Naive B cell (primary cell): ENCODE measurements around the gene MARCKSL1. TPM values are rescaled to one million over a fixed set of nuclear protein-coding genes. Genes with fewer than 3 reads are reported as not detected.
A peak's percentile ranks its signal among the peaks of the same experiment; 100 is the strongest.

Experiments used
- ATAC-seq, 2 donors: fragments of 150-1000 bp; cut with Tn5 transposase; 2 replicates each; pipeline ENCODE4 v1.10.0; 2021; ENCODE audit warnings: low read depth in 2 of 2, mild to moderate bottlenecking in 2 of 2, moderate library complexity in 2 of 2
- DNase-seq: peaks from one replicate; pipeline ENCODE4 v3.0.0; 2022
- H3K27ac Mint-ChIP-seq, 6 donors: one replicate each; pipeline ENCODE4 v1.8.0; 2020 to 2022; ENCODE audit warnings: mild to moderate bottlenecking in 6 of 6, mixed read lengths in 6 of 6, moderate library complexity in 5 of 6, inconsistent platforms in 2 of 6
- H3K27me3 Mint-ChIP-seq, 3 donors: one replicate each; pipeline ENCODE4 v1.8.0; 2021 to 2022; ENCODE audit warnings: mixed read lengths in 3 of 3, mild to moderate bottlenecking in 1 of 3
- H3K36me3 Mint-ChIP-seq, 2 donors: one replicate each; pipeline ENCODE4 v1.8.0; 2020 to 2022; ENCODE audit warnings: mixed read lengths in 2 of 2, inconsistent platforms in 1 of 2, mild to moderate bottlenecking in 1 of 2
- H3K4me1 Mint-ChIP-seq, 3 donors: one replicate each; pipeline ENCODE4 v1.8.0; 2020 to 2022; ENCODE audit warnings: mixed read lengths in 3 of 3, inconsistent platforms in 1 of 3, mild to moderate bottlenecking in 1 of 3, moderate library complexity in 1 of 3
- H3K4me3 Mint-ChIP-seq, 8 donors: one replicate each; pipeline ENCODE4 v1.8.0; 2020 to 2022; ENCODE audit warnings: mild to moderate bottlenecking in 8 of 8, mixed read lengths in 8 of 8, moderate library complexity in 8 of 8, inconsistent platforms in 2 of 8
- H3K9me3 Mint-ChIP-seq, 7 donors: one replicate each; pipeline ENCODE4 v1.8.0; 2020 to 2022; ENCODE audit warnings: mixed read lengths in 7 of 7, mild to moderate bottlenecking in 5 of 7, inconsistent platforms in 2 of 7, moderate library complexity in 1 of 7
- polyA plus RNA-seq, 6 donors: library from polyadenylated mRNA; unstranded; fragments of 300-500 nt; fragmentation: Illumina TruSeq; gene quantifications; one replicate each; pipeline ENCODE4 v1.2.3, GENCODE V29; 2021; ENCODE audit warnings: low read depth in 6 of 6

Gene MARCKSL1
- polyA plus RNA-seq, 6 donors from 2014 or later: 171 to 297 (median 207) TPM

GRCh38 chr1:32349211-32349708, 13.2 kb upstream of the MARCKSL1 start:
- peak overlapping the region in 5 of 8 donors; percentile 30 to 81 (median 41) for H3K4me3 Mint-ChIP-seq
- peaks cover 19 to 71% (median 53%) of the 10 kb centered on the region in 3 donors for H3K4me1 Mint-ChIP-seq
- no peak for DNase-seq

GRCh38 chr1:32346532-32347157, 10.6 kb upstream of the MARCKSL1 start:
- DNase-seq (no peak), ATAC-seq (no peak)
- Mint-ChIP-seq H3K9me3 (no peaks in the 10 kb centered on the region), H3K36me3 (no peaks in the 10 kb centered on the region), H3K27me3 (peaks cover 0 to 4% (median 0%) of the 10 kb centered on the region in 3 donors), H3K4me1 (peaks cover 17 to 53% (median 44%) of the 10 kb centered on the region in 3 donors), H3K4me3 (peak overlapping the region in 2 of 8 donors; percentile 15 to 45), H3K27ac (peak overlapping the region in 1 of 6 donors; percentile 41)

More at GRCh38 chr1:32349211-32349708, 13.2 kb upstream of the MARCKSL1 start:
- H3K27me3 Mint-ChIP-seq: peaks cover 0 to 4% (median 0%) of the 10 kb centered on the region in 3 donors
- H3K27ac Mint-ChIP-seq: peak overlapping the region in 4 of 6 donors; percentile 29 to 82 (median 47)
- no peaks in the 10 kb centered on the region for H3K36me3 Mint-ChIP-seq
- no peak for ATAC-seq
- H3K9me3 Mint-ChIP-seq: no peaks in the 10 kb centered on the region

- ATAC-seq (no peak), DNase-seq (no peak)
- Mint-ChIP-seq H3K27me3 (peaks cover 0 to 4% (median 0%) of the 10 kb centered on the region in 3 donors), H3K27ac (peak overlapping the region in 2 of 6 donors; percentile 57 to 76), H3K36me3 (no peaks in the 10 kb centered on the region), H3K9me3 (no peaks in the 10 kb centered on the region), H3K4me1 (peaks cover 17 to 46% (median 36%) of the 10 kb centered on the region in 3 donors), H3K4me3 (no peak overlapping the region)
Measured at GRCh38 chr1:32345289-32345827, 9.3 kb upstream of the MARCKSL1 start.

GRCh38 chr1:32342704-32343103, 6.7 kb upstream of the MARCKSL1 start:
- H3K4me1 Mint-ChIP-seq: peaks cover 34 to 51% (median 45%) of the 10 kb centered on the region in 3 donors
- H3K4me3 Mint-ChIP-seq: no peak overlapping the region
- no peaks in the 10 kb centered on the region for H3K36me3 Mint-ChIP-seq
- DNase-seq: no peak
- no peak for ATAC-seq
- no peaks in the 10 kb centered on the region for H3K9me3 Mint-ChIP-seq
- H3K27me3 Mint-ChIP-seq: peaks cover 0 to 4% (median 0%) of the 10 kb centered on the region in 3 donors
- H3K27ac Mint-ChIP-seq: no peak overlapping the region

- no peak for DNase-seq
- no peak overlapping the region for H3K27ac Mint-ChIP-seq
- peaks cover 40 to 55% (median 52%) of the 10 kb centered on the region in 3 donors for H3K4me1 Mint-ChIP-seq
- no peak for ATAC-seq
- H3K4me3 Mint-ChIP-seq: no peak overlapping the region
- no peaks in the 10 kb centered on the region for H3K9me3 Mint-ChIP-seq
- peaks cover 0 to 4% (median 0%) of the 10 kb centered on the region in 3 donors for H3K27me3 Mint-ChIP-seq
- no peaks in the 10 kb centered on the region for H3K36me3 Mint-ChIP-seq
Measured at GRCh38 chr1:32341971-32342370, 5.9 kb upstream of the MARCKSL1 start.

GRCh38 chr1:32341186-32341757, 5.2 kb upstream of the MARCKSL1 start:
- no peak overlapping the region for H3K27ac Mint-ChIP-seq
- no peaks in the 10 kb centered on the region for H3K36me3 Mint-ChIP-seq
- H3K4me1 Mint-ChIP-seq: peaks cover 44 to 56% (median 54%) of the 10 kb centered on the region in 3 donors
- H3K27me3 Mint-ChIP-seq: peaks cover 0 to 4% (median 0%) of the 10 kb centered on the region in 3 donors
- DNase-seq: no peak
- no peaks in the 10 kb centered on the region for H3K9me3 Mint-ChIP-seq
- ATAC-seq: no peak
- H3K4me3 Mint-ChIP-seq: no peak overlapping the region

GRCh38 chr1:32339363-32339978, 3.4 kb upstream of the MARCKSL1 start:
- Mint-ChIP-seq H3K27ac (peak overlapping the region; percentile 48 to 91 (median 82)), H3K4me1 (peaks cover 52 to 55% (median 52%) of the 10 kb centered on the region in 3 donors), H3K36me3 (no peaks in the 10 kb centered on the region), H3K4me3 (peak overlapping the region in 3 of 8 donors; percentile 5 to 63 (median 19)), H3K27me3 (no peaks in the 10 kb centered on the region), H3K9me3 (no peaks in the 10 kb centered on the region)
- ATAC-seq: peak; percentile 8 to 10
- DNase-seq: no peak

GRCh38 chr1:32338637-32339145, 2.7 kb upstream of the MARCKSL1 start:
- ATAC-seq (no peak), DNase-seq (no peak)
- Mint-ChIP-seq H3K4me3 (peak overlapping the region in 6 of 8 donors; percentile 7 to 86 (median 64)), H3K4me1 (peaks cover 58 to 63% (median 60%) of the 10 kb centered on the region in 3 donors), H3K9me3 (no peaks in the 10 kb centered on the region), H3K36me3 (no peaks in the 10 kb centered on the region), H3K27me3 (no peaks in the 10 kb centered on the region), H3K27ac (peak overlapping the region; percentile 20 to 91 (median 62))

- Mint-ChIP-seq H3K27me3 (no peaks in the 10 kb centered on the region), H3K27ac (peak overlapping the region; percentile 80 to 97 (median 92)), H3K9me3 (no peaks in the 10 kb centered on the region), H3K4me3 (peak overlapping the region; percentile 77 to 91 (median 86)), H3K4me1 (peaks cover 59 to 69% (median 63%) of the 10 kb centered on the region in 3 donors), H3K36me3 (no peaks in the 10 kb centered on the region)
- DNase-seq: peak; percentile 53
- peak; percentile 14 to 18 for ATAC-seq
Measured at GRCh38 chr1:32337855-32338636, 2.0 kb upstream of the MARCKSL1 start.

GRCh38 chr1:32336963-32337675, 1.1 kb upstream of the MARCKSL1 start:
- DNase-seq: peak; percentile 75
- Mint-ChIP-seq H3K9me3 (no peaks in the 10 kb centered on the region), H3K4me3 (peak overlapping the region; percentile 77 to 88 (median 86)), H3K27me3 (no peaks in the 10 kb centered on the region), H3K27ac (peak overlapping the region; percentile 80 to 95 (median 86)), H3K4me1 (peaks cover 56 to 63% (median 61%) of the 10 kb centered on the region in 3 donors), H3K36me3 (peaks cover 0 to 2% of the 10 kb centered on the region in 2 donors)
- peak; percentile 59 for ATAC-seq

GRCh38 chr1:32336591-32336932, 529 bp upstream of the MARCKSL1 start:
- Mint-ChIP-seq H3K36me3 (peaks cover 0 to 7% of the 10 kb centered on the region in 2 donors), H3K4me3 (peak overlapping the region; percentile 77 to 88 (median 86))
- DNase-seq: no peak

GRCh38 chr1:32335535-32335789, 571 bp downstream of the MARCKSL1 start:
- H3K4me3 Mint-ChIP-seq: peak overlapping the region in 7 of 8 donors; percentile 86 to 95 (median 91)
- peaks cover 9 to 17% of the 10 kb centered on the region in 2 donors for H3K36me3 Mint-ChIP-seq
- H3K4me1 Mint-ChIP-seq: peaks cover 59 to 75% (median 67%) of the 10 kb centered on the region in 3 donors
- no peak for DNase-seq
- no peak overlapping the region for H3K27ac Mint-ChIP-seq
- no peaks in the 10 kb centered on the region for H3K27me3 Mint-ChIP-seq
- no peaks in the 10 kb centered on the region for H3K9me3 Mint-ChIP-seq
- ATAC-seq: peak; percentile 12 to 13

More at GRCh38 chr1:32336591-32336932, 529 bp upstream of the MARCKSL1 start:
- peak overlapping the region in 5 of 6 donors; percentile 82 to 95 (median 87) for H3K27ac Mint-ChIP-seq
- no peaks in the 10 kb centered on the region for H3K9me3 Mint-ChIP-seq
- peaks cover 59 to 67% (median 63%) of the 10 kb centered on the region in 3 donors for H3K4me1 Mint-ChIP-seq
- ATAC-seq: no peak
- no peaks in the 10 kb centered on the region for H3K27me3 Mint-ChIP-seq
